GM18951 (cell line): ENCODE results near the gene LRP5.
"Not testable (repeated sequence)": the region's sequence is repeated elsewhere in the genome, so short reads cannot be mapped to it uniquely, and the experiment has no call there.

Source experiments
- POLR2A ChIP-seq: IDR thresholded peaks from 4 replicates; pipeline ENCODE4 v1.6.1; 2011; ENCODE audit warnings: mild to moderate bottlenecking; ENCODE audit not compliant: insufficient read length, insufficient read depth; ENCODE audit errors: extremely low read depth
- in situ Hi-C: fragments of 300-500 bp; cut with MboI; formaldehyde crosslinking; loops from one replicate; pipeline ENCODE4 v1.12.0; 2022; ENCODE audit warnings: low sequenced_read_pairs, mixed read lengths, inconsistent platforms; ENCODE audit not compliant: unreplicated experiment

Gene LRP5

GRCh38 chr11:68471360-68472340, 159.3 kb downstream of the LRP5 start:
- no peak for TF ChIP-seq POLR2A
- in situ Hi-C loops, result no loop called here

GRCh38 chr11:68472778-68473177, 160.4 kb downstream of the LRP5 start:
- no peak for TF ChIP-seq POLR2A
- in situ Hi-C loops, result no loop called here

- TF ChIP-seq POLR2A, result no peak
- in situ Hi-C loops, result no loop called here
Measured at GRCh38 chr11:68473693-68474092, 161.3 kb downstream of the LRP5 start.

GRCh38 chr11:68475626-68476025, 163.2 kb downstream of the LRP5 start:
- in situ Hi-C loops, result not testable (repeated sequence)

GRCh38 chr11:68479390-68479789, 167.0 kb downstream of the LRP5 start:
- no peak for TF ChIP-seq POLR2A
- in situ Hi-C loops, result no loop called here

- no peak for TF ChIP-seq POLR2A
- in situ Hi-C loops, result no loop called here
Measured at GRCh38 chr11:68480193-68480592, 167.8 kb downstream of the LRP5 start.

- in situ Hi-C loops, result no loop called here
- no peak for TF ChIP-seq POLR2A
Measured at GRCh38 chr11:68480852-68481510, 168.6 kb downstream of the LRP5 start.

GRCh38 chr11:68481579-68482240, 169.3 kb downstream of the LRP5 start:
- in situ Hi-C loops, result no loop called here

GRCh38 chr11:68488623-68489022, 176.2 kb downstream of the LRP5 start:
- in situ Hi-C loops, result no loop called here
- no peak for TF ChIP-seq POLR2A

More at GRCh38 chr11:68481579-68482240, 169.3 kb downstream of the LRP5 start:
- TF ChIP-seq POLR2A, result no peak

GRCh38 chr11:68495220-68495729, 182.9 kb downstream of the LRP5 start:
- in situ Hi-C loops, result no loop called here
- no peak for TF ChIP-seq POLR2A

- in situ Hi-C loops, result no loop called here
- TF ChIP-seq POLR2A, result no peak
Measured at GRCh38 chr11:68495872-68496271, 183.5 kb downstream of the LRP5 start.

- in situ Hi-C loops, result no loop called here
- TF ChIP-seq POLR2A, result no peak
Measured at GRCh38 chr11:68497761-68498160, 185.4 kb downstream of the LRP5 start.

GRCh38 chr11:68498321-68498720, 185.9 kb downstream of the LRP5 start:
- TF ChIP-seq POLR2A, result no peak
- in situ Hi-C loops, result no loop called here
